LNCAP (cell line): Measurements from ENCODE around the gene FHIT.

ENCODE experiments used
- CTCF ChIP-seq: fragments of 450-650 bp; IDR thresholded peaks from 2 replicates; pipeline ENCODE4 v1.5.1; 2017; ENCODE audit warnings: mild to moderate bottlenecking

Gene FHIT

GRCh38 chr3:59699648-59700320, 1551.5 kb downstream of the FHIT start:
- no peak for TF ChIP-seq CTCF
